Erythroblast (primary cell): ENCODE results near the gene ANO9.
"Not testable (repeated sequence)": the region's sequence is repeated elsewhere in the genome, so short reads cannot be mapped to it uniquely, and the experiment has no call there.

Experiments
- DNase-seq, 2 experiments: peaks; one replicate each; lab custom pipeline; 2025; lab: John Stamatoyannopoulos, UW
- GATA1 ChIP-seq: IDR thresholded peaks from 2 replicates; pipeline ENCODE4 v1.6.1; 2011; ENCODE audit warnings: low read depth, mild to moderate bottlenecking, control low read depth, low read length, moderate library complexity
- POLR2A ChIP-seq: IDR thresholded peaks from 2 replicates; pipeline ENCODE4 v1.6.1; 2011; ENCODE audit warnings: mild to moderate bottlenecking, low read length

ANO9 gene

GRCh38 chr11:428295-428694 is 13.5 kb downstream of the ANO9 start:
- no peak for TF ChIP-seq GATA1
- no peak for TF ChIP-seq POLR2A
- DNase-seq: no peak

DNA sequence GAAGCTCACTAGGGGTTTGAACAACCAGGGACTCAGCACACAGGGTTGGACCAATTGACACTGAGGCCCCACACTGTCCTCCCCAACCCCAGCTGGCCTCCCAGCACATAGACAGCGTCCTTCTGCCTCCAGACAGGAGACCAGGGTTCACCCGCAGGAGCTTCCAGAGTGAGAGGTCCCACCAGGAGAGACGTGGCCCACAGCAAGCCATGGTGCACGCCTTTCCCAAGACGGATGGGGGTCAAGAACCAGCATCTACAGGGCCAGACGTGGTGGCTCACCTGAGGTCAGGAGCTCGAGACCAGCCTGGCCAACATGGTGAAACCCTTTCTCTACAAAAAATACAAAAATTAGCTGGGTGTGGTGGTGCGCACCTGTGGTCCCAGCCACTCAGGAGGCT is 15.0 kb downstream of the ANO9 start:
- no peak for TF ChIP-seq GATA1
- no peak for DNase-seq

DNA sequence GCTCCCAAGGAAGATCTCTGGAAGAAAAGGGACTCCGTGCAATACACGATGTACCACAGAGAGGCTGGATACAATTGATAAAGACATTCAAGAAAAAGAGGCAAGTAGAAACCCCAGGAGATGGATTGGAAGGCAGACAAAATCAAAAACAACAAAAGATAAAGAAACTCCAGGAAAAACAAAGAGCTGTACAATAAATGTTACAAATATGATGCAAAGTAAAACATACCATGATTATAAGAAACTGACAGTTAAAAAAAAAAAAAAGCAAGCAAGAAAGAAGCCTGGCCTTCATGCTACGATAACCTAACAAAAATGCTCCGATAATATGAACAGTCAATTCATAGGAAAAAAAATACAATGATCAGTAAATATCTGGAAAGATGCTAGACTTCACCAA is 16.5 kb downstream of the ANO9 start:
- TF ChIP-seq GATA1 (no peak), POLR2A (no peak)
- DNase-seq: no peak

- DNase-seq: not testable (repeated sequence)
Observed at GRCh38 chr11:424766-425165, 17.0 kb downstream of the ANO9 start.

DNA sequence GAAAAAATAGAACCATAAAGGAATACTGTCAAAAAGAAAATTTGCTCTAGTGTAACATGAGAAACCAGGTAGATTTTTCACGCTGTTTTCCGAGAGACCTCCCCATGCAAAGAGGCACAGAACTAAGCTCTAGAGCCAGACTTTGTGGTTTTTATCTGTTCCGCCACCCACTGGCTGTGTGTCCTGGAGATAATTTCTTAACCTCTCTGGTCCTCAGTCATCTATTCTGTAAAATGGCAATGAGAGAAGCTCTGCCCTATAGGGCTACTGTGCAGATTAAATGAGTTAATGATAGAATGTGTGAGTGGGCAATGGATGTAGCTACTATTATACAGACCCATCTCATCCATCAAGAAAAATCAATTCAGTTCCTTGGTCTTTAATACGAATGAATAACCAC is 17.6 kb downstream of the ANO9 start:
- TF ChIP-seq POLR2A (no peak), GATA1 (no peak)
- no peak for DNase-seq

DNA sequence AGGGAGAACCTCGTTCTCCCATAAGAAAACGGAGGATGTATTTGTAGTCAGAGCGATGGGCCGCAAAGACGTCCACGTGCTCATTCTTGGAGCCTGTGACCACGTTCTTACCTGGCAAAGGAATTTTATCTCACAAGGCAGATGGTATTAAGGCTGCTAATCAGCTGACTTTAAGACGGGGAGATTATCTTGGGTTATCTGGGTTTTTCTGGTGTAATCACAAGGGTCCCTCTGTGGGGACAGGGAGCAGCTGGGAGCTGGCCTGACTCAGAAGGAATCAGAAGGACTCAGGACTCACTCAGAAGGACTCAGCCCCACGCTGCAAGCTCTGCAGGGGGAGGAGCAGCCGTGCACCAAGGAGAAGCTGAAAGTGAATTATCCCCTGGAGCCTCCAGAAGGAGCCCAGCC is 19.6 kb downstream of the ANO9 start:
- TF ChIP-seq GATA1 (no peak), POLR2A (no peak)
- peak in 1 of 2 experiments; percentile 67 for DNase-seq

DNA sequence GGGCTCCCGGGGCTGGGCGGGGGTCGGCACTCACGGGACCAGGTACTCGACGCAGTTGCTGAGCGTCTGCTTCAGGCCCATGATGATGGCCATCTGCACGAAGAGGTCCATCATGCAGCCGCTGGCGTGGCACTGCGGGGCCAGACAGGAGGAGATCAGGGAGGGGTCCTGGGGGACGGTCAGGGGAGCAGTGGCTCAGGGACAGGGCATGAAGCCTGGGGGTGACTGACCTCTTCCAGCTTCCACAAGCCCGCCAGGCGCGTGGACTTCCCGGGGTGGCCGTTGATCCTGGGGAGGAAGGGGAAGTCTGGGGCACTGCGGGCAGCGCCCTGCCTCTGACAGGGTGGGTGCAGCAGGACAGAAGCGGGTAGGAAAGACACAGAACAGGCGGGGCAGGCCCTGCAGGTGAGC is 20.9 kb downstream of the ANO9 start:
- DNase-seq: no peak
- TF ChIP-seq POLR2A (no peak), GATA1 (no peak)

DNA sequence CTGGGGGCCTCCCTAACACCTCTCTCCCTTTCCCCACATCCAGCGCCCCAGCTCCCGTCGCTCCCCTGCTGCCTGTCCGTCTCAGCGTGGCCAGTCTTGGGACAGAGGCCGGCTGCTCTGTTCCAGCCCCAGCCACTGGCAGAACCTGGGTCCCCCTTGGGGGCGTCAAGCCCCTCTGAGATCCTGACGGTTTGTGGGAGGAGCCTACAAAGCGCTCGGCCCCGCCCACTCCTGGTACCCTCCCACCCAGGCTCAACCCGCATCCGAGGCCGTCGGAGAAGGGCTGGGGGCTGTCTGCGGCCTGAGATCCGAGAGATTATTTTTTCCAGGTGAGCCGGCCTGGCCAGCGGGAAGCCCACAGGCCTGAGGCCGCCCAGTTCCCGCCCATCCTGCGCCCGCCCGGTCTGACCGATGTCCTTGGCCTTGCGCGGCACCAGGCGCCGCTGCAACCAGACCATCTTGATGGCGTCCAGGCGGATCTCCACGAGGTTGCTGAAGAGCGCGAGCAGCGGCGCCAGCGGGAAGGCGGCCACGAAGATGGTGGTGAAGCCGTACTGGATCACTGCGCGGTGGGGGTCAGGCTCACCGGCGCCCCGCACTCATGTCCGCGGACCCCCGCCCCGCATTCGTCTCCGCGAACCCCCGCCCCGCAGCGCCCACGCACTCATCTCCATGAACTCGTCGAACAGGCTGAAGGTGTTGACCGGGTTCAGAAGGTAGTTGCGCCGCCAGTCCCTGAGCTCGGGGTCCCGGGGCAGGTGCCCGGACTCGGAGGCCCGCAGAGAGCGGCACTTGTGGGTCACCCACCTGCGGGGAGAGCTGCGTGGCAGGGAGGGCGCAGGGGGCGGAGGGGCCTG is 21.5 kb downstream of the ANO9 start:
- TF ChIP-seq GATA1 (no peak), POLR2A (no peak)
- no peak for DNase-seq

- no peak for TF ChIP-seq POLR2A
- no peak for TF ChIP-seq GATA1
- DNase-seq: no peak
Observed at GRCh38 chr11:419248-420005, 22.4 kb downstream of the ANO9 start.

DNA sequence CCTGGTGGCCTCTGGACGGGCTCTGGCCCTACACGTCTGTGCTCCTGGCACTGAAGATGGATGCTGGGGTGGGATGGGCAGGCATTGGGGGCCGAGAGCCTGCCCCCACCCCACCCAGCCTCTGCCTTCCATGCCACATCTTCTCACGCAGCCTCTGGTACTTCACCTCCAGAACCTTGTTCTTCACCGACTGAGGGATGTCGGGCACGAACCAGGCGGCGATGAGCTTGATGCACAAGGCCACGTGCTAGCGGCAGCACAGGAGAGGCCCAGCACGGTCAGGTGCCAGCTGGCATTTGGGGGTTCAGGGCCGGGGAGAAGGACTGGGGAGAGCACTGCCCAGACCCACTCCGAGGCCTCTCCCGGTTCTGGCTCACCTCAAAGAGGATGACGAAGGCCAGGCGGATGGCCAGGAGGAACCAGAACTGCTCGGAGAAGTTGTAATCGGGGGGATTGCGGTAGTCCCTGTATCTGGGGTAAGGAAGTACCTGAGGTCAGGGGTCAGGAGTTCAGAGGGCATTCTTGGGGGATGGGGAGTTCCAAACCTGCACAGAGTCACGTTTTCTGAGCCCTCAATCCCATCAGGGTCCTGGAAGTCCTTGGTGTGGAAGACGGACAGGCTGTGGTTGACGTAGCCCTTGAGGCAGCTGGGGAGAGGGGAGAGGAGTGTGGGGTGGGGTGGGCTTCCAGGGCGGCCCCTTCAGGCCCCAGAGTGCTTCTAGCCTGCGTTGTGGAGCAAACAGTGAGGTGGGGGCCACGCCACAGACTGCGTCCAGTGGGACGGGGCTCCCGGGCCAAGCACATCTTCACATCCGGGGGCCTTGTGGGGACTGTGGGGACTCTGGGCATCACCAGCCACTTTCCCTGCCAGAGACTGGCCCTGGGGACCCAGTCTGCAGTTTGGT is 23.2 kb downstream of the ANO9 start:
- TF ChIP-seq GATA1 (no peak), POLR2A (no peak)
- no peak for DNase-seq

- TF ChIP-seq GATA1 (no peak), POLR2A (no peak)
- no peak for DNase-seq
Observed at GRCh38 chr11:417652-418342, 24.0 kb downstream of the ANO9 start.

- no peak for TF ChIP-seq POLR2A
- no peak for TF ChIP-seq GATA1
- no peak for DNase-seq
Observed at GRCh38 chr11:416757-417621, 24.8 kb downstream of the ANO9 start.
